Hematopoietic multipotent progenitor cell treated with erythropoietin and hydrocortisone succinate and interleukin-3 and kit ligand, for 15 days (in vitro differentiated cells): ENCODE measurements around the gene CD38.
"Not testable (repeated sequence)": the region's sequence is repeated elsewhere in the genome, so short reads cannot be mapped to it uniquely, and the experiment has no call there.

Experiments
- DNase-seq: peaks from one replicate; pipeline ENCODE4 v3.0.0-alpha.2; 2015; ENCODE audit warnings: low spot score

The CD38 gene

GRCh38 chr4:15762460-15762859 lies 15.7 kb upstream of the CD38 start:
- not testable (repeated sequence) for DNase-seq

- DNase-seq: no peak
Measured at GRCh38 chr4:15765391-15765790, 12.7 kb upstream of the CD38 start.

- DNase-seq: no peak
Measured at GRCh38 chr4:15765910-15766697, 12.0 kb upstream of the CD38 start.

- DNase-seq: no peak
Measured at GRCh38 chr4:15766821-15767220, 11.3 kb upstream of the CD38 start.

- DNase-seq: no peak
Measured at GRCh38 chr4:15769202-15769601, 8.9 kb upstream of the CD38 start.

DNA sequence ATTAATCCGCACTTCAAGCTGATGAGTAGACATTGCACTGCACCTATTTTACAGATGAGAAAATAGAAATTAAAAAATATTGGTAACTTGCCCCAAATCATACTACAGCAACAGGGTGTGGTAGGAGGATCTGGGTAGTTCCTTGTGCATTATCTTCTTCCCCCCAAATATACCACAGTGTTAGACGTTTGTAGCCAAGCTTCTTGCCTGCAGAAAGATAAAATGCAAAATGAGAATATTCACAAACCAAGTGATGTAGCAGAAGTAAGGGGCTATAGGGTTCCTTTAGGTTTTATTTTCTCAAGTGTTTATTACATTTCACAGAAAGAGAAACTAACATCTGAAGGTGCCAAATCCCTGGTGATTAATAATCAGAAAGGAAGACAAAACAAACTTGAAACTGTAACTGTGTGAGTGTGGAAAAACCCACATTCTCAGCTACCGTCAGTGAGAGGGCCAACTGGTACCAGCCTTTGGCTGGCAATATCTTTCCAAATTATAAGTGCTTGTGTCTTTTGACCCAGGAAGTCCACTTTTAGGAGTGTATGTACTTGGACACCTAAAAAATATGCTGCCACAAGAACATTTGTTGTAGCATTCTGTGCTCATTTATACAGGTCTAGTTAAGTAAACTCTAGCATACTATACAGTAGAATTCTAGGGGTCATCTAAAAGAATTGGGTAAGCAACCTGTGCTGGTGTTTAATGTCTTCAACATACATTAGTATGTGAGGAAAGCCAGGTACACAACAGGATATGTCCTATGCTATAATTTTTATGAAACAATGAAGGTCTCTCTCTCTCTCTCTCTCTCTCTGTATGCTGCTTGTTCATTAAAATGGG lies 6.7 kb upstream of the CD38 start:
- no peak for DNase-seq

DNA sequence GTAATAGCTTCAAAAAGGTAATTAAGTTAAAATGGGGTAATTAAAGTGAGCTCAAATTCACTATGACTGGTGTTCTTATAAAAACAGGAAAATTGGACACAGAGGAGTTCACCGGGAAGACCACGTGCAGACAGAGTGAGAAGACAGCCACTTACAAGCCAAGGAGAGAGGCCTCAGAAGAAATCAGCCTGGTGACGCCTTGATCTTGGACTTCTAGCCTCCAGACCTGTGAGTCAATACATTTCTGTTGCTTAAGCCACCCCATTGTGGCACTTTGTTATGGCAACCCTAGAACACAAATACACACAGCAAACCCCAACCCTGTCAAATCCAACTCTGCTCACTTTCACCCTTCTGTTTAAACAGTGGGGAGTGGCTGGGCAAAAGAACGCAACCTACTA lies 4.1 kb upstream of the CD38 start:
- no peak for DNase-seq

GRCh38 chr4:15776871-15777648 lies 1.1 kb upstream of the CD38 start:
- DNase-seq: no peak

DNA sequence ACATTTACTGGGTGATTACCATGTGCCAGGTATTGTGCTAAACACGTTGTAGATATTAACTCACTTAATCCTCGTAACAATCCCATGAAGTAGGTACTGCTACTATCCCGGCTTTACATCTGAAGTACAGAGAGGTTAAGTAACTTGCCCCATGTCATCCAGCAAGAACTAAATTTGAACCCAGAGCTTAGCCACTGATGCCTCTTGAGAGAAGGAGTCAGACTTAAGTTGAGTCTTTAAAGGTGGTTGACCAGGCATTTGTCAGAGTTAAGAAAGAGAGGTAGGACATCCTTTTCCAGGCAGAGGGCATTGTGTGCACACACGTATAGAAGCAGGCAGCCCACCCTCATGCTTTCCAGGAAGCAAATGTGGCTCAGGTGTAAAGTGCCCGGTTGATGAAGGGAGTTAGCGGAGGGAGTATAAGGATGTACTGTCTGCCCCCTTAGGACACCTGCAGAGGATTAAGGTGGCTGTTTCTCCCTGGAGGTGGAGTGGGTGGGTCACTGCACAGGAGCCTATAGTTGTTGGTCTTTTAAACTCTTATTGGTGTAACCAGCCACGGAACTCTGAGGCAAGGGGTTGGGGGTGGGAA lies 335 bp upstream of the CD38 start:
- DNase-seq: no peak

DNA sequence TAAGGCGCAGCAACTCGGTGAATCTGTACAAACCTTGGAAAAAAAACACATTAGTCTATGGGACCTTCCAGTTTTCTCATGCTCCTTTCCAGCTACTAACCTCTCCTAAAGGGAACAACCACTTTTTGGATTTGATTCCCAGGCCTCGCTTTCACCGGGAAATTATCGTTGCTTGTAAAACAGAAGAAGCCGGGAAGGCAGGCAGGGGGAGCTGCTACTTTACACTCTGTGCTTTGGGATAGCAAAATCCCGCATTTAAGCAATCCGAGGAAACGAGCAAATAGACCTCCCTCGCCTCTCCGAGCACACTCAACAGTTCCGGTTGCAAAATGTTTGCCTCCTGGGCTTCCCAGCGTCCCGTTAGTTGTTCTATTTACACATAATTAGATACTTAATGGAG lies 1.2 kb downstream of the CD38 start:
- no peak for DNase-seq

DNA sequence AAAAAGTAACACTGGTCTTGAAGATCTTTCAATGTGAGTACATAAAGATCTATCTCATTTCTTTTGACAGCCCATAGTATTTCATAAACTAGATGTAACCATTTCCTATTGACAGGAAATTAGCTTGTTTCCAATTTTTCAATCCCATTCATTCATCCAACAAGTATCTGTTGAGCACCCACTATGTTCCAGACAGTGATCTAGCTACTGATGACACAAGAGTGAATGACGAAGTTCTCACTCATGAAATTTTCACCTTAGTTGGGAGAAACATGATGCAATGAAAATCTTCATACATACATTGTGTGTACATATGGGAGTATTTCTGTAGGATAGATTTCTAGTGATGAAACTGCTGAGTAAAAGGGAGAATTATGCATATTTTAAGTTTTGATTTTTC lies 1.7 kb downstream of the CD38 start:
- no peak for DNase-seq

DNA sequence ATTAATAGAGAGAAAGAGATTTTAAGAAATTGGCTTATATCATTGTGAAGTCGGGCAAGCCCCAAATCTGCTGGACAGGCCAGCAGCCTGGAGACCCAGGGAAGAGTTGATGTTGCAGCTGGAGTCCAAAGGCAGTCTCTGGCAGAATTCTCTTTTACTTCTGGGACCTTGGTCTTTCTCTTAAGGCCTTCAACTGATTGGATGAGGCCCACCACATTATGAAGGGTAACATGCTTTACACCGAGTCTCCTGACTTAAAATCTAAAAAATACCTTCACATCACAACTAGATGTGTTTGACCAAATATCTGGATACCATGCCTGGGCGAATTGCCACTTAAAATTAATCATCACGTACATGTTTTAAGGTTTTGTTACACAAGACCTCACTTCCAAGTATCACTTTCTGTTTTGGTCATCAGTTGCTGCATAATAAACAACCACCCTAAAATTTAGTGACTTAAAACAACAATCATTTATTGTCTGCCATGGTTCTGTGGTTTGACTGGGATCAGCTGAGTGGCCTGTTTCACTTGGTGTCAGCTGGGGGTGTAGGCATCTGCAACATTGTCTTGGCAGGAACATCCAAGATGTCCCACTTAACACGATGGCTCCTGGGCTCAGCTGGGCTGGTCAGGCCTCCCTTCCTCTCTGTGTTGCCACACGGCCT lies 3.4 kb downstream of the CD38 start:
- DNase-seq: no peak

DNA sequence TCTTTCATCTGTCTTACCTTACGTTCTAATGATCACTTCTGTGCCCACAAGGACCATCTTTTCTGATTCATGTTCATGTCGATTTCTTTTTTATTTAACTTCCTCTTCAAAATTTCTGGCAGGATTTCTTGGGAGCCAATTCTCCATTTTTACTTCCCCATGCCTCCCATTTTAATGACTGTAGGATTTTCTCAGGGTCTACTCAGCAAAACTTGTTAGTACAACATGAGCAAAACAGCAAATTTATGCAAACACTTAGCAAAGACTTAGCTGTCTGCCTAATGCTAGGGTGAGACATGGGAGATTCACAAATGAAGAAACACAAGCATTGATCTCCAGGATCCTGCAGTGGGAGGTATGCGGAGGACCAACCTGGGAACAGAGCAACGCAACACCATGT lies 5.5 kb downstream of the CD38 start:
- DNase-seq: no peak

GRCh38 chr4:15784959-15785634 lies 7.0 kb downstream of the CD38 start:
- no peak for DNase-seq

GRCh38 chr4:15786743-15787142 lies 8.6 kb downstream of the CD38 start:
- DNase-seq: no peak

DNA sequence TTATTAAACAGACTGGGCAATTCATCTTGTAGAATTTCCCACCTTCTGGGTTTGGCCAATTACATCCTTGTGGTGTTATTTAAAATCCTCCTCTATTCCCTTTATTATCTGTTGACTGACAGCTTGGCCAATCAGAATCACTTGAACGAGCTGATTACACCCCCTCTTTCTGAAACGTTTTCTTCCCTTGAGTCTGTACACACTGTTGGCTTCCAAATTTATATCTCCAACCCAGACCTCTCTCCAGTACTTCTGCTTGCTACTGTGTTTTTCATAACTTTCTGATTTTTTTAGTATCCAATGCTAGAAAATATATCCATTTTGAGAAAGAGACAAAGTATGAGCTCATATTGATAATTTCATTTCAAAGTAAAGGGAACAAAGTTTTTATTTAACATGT lies 14.8 kb downstream of the CD38 start:
- DNase-seq: no peak

DNA sequence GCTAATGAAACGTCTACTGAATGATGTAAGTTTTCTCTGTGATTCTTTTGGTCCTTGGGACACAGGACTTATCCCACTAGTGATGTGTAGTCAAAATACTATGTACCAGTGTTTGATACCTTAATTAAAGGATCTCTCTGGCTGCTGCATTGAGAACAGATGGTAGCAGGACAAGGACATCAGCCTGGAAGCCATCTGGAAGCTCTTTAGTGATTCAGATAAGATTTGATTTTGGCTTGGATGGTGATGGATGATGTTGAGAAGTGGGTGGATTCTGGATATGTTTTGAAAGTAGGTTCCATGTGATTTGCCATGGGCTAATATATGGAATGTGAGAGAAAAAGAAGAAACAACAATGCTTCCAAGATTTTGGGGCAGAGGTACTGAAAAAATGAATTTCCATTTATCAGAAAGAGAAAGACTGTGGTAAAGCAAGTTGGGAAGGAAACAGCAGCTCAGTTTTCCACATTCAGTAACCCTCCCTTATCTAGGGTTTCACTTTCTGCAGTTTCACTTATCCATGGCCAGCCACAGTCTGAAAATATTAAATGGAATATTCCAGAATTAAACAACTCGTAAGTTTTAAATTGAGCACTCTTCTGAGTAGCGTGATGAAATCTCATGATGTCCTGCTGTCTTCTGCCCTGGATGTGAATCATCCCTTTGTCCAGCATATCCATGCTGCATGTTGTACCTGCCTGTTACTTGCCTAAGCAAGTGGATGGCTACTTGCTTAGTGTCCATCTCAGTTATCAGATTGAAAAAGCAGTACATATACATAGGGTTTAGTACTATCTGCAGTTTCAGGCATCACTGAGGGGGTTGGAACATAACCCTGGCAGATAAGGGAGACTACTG lies 15.6 kb downstream of the CD38 start:
- no peak for DNase-seq

DNA sequence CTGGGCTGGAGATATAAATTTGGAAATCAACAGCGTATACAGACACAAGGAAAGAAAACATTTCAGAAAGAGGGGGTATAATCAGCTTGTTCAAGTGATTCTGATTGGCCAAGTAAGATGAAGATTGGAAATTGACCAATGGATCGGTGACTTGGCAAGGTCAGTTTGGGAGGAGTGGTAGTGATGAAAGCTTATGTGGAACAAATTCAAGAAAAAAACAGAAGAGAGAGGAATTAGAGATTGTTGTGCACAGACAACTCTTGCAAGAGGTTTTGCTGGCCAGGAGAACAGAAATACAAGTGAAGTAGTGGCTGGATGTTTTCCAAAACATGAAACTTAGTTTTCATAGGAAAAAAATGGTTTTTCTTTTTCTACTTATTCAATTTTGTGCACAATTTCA lies 16.3 kb downstream of the CD38 start:
- no peak for DNase-seq

DNA sequence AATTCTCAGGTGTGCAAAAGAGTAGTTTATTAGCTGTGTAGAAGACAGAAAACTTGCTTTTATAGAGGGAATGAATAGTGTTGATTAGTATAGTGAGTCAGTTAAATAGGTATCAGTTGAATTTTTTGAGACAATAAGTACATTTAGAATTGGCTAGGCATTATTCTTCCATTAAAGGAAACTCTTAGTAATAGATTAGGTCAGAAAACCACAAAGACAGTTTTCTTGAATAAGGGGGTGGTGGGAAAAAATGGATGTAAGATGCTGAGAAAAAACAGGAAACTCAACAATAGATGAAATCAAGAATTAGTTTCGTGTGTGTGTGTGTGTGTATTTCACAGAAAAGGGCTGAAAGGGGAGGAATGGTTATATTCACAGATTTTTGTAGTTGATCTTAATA lies 16.8 kb downstream of the CD38 start:
- no peak for DNase-seq

DNA sequence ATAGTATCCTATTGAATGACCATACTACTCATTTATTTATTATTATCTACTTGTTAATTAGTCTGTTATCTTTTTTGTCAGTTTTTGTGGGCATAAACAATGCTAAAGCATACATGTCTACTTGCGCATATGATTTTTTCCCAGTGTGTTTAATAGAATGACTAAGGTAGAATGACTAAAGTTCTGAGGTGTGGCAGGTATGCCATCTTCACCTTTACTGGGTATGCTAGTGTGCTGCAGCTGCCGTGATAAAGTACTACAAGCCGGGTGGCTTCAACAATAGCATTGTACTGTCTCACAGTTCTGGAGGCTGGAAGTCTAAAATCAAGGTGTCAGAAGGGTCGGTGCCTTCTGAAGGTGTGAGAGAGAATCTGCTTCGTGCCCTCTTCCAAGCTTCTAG lies 19.2 kb downstream of the CD38 start:
- no peak for DNase-seq
